ENCODE data around the gene SYCP3.

Gene SYCP3

GRCh38 chr12:101680240-101680639 lies 59.0 kb downstream of the SYCP3 start:
- no peak for DNase-seq (ENCODE audit: low spot score)
